NCI-H1417 treated with DMSO at 0.1 percent for 48 hours (cell line): ENCODE results near the gene PABPN1L.

Experiments used
- DNase-seq: peaks from one replicate; lab custom pipeline; 2025; lab: John Stamatoyannopoulos, UW

PABPN1L gene

DNA sequence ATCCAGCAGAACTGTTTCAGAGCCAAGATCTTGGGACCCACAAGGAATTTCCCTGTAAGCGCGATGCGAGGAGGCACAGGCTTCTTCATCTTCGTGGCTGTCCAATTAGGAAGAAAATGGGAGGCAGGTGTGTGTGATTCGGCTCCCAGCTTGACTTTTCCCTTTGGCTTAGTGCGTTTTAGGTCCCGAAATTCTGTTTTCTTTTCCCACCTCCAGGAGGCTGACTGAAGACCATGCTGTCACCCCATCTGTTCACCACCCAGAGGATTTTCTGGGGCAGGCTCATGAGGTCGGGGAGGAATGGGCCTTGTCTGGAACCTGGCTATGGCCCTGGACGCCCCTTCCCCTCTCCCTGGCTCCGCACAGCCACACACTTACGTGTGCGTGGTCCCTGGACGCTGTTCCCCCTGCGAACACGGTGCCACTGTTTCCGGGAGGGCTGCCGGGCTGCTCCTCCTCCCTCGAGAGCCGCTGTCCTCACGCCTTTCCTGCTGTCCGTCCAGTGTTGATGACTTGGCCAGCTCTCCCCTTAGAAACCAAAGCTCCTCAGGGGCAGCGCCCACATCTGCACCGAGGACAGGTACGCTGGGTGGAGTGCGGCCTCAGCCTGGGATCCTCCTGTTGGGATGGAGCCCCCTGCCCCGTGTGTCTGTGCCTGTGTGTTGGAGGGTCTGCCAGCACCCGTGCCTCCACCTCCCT is 2.7 kb upstream of the PABPN1L start:
- DNase-seq, result no peak

DNA sequence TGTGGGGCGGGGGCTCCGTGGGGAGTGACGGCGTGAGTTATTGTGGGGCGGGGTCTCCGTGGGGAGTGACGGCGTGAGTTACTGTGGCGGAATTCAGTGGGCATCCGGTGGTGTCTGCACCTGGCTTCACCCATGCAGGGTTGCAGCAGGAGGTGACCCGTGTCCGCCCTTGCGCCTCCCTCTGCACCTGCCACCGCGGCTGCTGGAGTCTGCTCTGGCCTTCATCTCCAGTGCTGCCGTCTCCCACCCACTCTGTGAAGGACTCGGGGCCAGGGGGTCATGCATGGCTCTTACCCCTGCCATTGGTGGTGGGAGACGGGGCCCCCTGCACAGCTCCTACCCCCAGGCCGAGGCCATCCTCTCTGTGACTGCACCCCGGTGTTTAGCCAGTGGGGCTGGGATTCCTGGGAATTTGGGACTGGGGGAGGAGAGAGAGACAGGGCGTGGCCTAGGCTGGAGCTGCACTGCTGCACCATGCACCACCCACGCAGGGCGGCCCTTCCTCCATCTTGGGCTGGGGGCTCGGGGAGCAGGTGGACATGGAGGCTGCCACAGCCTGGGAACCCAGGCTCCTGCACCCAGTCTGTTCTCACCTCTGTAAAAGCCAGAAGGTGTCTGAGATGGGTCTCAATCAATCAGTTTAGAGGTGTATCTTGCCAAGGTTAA is 1.3 kb upstream of the PABPN1L start:
- no peak for DNase-seq

DNA sequence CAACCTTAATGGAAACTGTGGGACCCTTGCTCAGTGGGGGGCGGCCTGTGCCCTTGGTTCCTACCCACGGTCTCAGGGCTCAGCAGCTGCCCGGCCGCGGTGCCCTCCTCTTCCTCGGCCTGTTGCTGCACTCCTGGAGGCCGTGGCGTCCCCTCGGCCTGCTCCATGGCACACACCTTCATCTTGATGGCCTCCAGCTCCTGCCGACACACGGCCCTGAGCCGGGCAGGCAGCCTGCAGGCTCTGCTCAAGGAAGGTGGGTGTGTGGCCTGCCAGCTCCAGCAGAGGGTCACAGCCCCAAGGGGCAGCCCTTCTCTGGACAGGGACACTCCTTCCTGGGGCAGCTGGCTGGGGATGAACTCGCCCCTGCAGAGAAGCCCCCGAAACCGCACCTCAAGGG is 718 bp downstream of the PABPN1L start:
- no peak for DNase-seq

GRCh38 chr16:88865310-88865709 is 1.1 kb downstream of the PABPN1L start:
- no peak for DNase-seq

GRCh38 chr16:88864521-88864920 is 1.9 kb downstream of the PABPN1L start:
- no peak for DNase-seq

- DNase-seq, result no peak
Measured at GRCh38 chr16:88864099-88864498, 2.4 kb downstream of the PABPN1L start.

- DNase-seq, result no peak
Measured at GRCh38 chr16:88863426-88863825, 3.0 kb downstream of the PABPN1L start.

DNA sequence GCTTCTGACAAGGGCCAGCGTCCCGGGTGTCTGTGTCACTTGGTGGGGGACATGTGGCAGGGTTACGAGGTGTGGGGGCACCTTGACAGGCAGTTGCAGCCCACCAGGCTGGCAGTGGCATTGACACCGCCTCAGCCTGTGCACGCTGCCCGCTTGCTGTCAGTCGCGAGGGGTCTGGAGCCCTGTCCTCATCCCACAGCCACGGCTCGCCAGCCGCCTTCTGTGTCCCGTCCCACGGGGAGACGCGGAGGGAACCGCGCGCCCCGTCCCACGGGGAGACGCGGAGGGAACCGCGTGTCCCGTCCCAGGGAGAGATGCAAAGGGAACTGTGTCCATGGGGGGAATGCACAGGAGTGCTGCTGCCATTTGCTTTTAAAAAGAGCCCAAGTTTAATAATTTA is 3.5 kb downstream of the PABPN1L start:
- no peak for DNase-seq

DNA sequence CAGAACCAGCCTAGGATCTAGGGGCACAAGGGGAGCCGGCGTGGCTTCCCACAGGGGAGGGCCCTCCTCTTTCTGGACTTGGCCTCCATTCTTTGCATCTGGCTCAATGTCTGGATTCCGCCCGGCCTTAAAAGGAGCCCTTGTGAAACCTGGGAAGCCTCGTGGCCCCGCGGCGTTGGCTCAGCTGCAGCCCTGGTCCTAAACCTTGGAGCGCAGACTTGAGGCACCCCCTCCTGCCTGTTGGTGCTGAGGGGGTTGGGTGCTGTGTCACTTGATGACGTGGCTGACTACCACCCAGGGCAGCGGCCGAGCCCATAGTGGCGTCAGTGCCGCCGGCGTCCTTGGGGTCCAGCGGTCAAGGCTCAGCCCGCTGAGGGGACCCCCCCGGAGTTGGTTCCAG is 5.1 kb downstream of the PABPN1L start:
- no peak for DNase-seq

DNA sequence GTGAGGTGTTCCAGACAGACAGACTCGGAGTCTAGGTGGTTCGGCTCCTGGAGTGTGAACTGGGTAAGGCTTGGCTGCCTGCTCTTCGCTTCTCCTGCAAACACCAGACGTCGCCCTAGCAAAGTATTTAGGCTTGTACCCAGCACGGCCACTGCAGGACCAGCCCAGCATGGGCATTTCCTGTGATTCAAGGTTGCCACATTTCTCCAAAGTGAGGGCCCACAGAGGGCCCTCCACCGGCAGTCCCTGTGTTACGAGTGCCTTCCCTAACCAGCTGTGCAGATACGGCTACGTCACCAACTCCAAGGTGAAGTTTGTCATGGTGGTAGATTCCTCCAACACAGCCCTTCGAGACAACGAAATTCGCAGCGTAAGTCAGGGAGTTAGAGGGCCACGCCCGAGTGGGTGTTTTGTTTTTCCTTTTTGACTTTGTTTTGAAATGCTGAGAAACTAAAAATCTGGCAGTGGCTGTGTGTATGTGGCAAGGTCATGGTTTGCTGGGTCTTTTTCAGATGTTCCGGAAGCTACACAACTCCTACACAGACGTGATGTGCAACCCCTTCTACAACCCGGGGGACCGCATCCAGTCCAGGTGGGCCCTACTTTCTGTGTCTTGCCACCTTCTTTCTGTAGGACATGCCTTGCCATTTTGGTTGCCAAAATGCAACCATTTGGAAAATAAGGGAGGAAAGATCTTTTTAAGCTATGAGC is 6.9 kb downstream of the PABPN1L start:
- no peak for DNase-seq

GRCh38 chr16:88857728-88858339 is 8.6 kb downstream of the PABPN1L start:
- DNase-seq, result no peak

DNA sequence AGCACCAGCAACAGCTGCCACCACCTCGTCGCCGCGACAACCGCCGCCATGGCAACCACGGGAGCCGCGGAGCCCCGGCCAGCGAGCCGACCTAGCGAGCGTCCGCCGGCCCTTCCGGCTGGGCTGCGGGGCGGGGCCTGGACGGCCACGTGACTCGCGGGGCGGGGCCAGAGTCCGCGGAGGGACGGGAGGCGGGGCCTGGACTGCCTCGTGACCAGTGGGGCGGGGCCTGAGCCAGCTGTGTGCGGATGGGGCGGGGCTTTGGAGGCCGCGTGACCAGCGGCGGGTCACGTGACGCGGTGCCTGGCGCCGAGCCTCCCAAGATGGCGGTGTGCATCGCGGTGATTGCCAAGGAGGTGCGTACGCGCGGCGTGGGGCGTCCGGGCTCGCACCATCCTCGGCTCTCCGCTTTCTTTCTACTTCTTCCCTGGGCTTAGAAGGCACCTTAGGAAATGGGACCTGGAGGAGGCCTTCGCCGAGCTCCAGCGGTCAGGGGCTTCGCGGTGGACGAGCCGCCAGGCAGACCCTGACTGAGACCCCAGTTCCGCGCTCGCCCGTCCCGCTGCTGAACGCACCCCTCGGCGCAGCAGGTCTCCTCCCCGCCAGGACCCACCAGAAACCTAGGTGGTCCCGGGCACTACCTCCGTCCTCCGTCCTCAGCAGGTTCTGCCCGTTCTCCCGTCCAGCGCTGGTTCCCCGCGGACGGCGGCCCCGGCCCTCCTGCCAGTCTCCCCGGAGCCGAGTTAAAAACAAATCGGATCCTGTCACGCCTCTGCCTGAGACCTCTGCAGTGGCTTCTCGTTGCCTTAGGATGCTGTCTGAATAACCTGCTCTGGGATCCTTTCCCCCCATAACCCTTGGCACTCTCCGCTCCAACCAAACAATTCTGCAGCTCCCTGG is 9.4 kb downstream of the PABPN1L start, which contains the start of the genes GALNS and TRAPPC2L:
GALNS (minus strand) TSS at position 120 of the 900 bp plus-strand sequence; CDS start at position 50, 70 bp downstream.
TRAPPC2L (plus strand) TSS at position 300 of the 900 bp plus-strand sequence; CDS start at position 324, 24 bp downstream.
- DNase-seq, result peak; percentile 68

DNA sequence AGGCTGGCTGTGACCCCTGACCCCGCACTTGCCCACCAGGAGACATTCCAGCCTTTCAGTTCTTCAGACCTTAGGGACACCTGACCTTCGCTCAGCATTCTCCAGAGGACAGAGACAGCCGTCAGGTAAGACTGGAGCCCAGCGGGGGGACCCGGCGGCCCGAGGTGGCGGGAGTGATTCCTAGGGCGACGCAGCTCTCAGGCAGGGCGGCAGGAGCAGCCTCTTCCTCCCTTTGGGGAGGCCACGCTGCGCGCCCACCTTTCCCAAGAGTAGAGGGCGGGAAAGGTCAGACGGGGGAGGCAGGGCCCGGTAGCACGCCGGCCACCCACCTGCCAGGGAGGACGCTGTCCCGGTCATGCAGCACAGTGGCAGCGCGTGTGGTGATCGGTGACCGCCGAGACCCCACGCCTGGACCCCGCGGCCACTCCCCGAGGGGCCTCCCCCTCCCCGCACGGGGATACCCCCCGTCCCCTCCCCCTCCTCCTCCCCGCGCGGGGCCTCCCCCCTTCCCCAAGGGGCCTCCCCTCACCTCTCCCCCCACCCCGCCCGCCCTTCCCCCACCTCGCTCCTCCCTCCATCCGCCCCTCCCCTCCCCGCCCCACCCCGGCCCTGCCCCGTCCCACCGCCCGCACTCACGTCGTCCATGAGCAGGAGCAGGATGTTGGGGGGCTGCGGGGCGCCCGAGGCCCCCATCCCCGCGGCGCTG is 10.2 kb downstream of the PABPN1L start:
- DNase-seq, result no peak

- no peak for DNase-seq
Measured at GRCh38 chr16:88855736-88856121, 10.7 kb downstream of the PABPN1L start.

DNA sequence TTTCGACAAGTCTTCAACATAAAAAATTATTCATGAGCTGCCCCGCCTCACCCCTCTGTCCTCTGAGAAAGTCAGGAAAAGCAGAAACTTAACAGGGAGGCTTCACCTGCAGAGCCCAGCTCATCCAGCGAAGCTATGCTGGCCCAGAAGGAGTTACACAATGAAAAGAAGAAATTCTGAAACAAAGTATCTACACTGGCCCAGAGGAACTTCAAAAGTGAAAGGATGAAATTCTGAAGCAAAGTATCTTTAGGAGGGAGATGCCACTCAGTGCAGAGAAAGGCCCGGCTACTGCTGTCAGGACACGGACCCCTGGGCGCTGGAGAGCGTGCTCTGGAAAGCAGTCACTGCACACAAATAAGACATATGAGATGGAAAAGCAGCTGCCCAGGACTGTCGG is 11.3 kb downstream of the PABPN1L start:
- no peak for DNase-seq

DNA sequence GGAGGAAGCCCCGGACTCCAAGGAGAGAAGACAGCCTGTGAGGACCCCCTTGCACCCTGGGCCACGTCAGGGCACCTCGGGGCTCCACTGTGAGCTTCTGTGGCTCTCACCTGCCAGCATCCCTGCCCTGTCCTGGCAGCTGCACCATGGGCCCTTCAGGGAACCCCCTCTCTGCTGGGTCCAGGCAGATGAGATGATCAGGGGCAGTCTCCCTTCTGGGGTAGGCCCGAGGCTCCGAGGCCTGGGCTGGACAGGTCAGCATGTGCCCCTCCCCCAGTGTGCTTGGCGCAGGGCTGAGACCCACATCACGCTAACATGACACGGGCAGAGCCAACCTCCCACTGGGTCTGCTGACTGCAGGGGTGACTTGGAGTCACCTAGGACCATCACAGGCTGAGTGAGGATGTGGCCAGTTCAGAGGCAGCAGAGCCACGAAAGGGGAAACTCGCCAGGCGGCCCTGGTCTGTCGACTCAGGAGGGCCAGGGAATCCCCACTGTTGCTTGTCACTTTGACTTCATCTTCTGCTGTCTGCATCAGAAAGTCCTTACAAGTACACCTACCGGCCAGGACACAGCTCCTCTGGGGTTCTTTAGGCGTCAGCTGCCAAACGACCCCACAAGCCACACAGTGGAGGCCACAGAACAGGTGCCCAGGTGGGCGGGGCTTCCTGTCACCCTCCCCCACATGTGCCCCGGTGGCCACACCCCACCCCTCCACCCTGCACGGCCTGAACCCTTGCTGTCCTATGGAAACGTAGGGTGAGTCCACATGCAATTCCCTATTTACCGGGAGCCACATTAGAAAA is 12.0 kb downstream of the PABPN1L start:
- no peak for DNase-seq

GRCh38 chr16:88853325-88853941 is 13.0 kb downstream of the PABPN1L start:
- DNase-seq, result no peak

- DNase-seq, result no peak
Measured at GRCh38 chr16:88851616-88852015, 14.8 kb downstream of the PABPN1L start.

DNA sequence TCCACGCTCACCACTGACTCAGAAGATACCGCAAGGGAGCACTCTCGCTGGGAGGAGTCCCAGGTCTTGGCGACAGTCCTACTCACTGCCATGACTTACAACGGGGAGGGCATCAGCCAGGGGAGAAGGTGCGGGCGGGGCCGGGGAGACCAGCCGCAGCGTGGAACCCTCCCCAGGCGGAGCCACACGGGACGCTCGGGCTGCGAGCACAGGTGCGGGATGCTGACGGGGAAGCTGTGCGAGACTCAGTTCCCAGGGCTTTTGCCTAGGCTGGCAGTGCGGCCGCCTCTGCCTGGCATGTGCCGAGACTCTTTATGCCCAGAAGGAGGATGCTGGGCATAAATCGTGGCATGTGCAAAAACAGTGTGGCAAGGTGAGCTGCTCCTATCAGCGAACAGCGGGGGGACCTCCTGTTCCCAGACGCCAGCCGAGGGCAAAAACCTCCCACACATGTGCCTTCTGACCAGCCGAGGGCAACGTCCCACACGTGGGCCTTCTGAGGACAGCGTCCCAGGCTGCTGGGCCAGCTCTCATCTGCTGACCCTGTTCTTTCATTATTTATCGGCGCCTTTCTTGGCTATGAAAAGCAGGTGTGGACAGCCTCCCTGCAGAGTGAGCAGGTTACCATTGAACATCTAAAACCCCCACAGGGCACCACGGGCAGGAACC is 15.8 kb downstream of the PABPN1L start:
- no peak for DNase-seq
